Erythroblast (primary cell): ENCODE data around the gene NRP1.

Experiments used
- GATA1 ChIP-seq: IDR thresholded peaks from 2 replicates; pipeline ENCODE4 v1.6.1; 2011; ENCODE audit warnings: low read depth, mild to moderate bottlenecking, control low read depth, low read length, moderate library complexity
- POLR2A ChIP-seq: IDR thresholded peaks from 2 replicates; pipeline ENCODE4 v1.6.1; 2011; ENCODE audit warnings: mild to moderate bottlenecking, low read length

DNA sequence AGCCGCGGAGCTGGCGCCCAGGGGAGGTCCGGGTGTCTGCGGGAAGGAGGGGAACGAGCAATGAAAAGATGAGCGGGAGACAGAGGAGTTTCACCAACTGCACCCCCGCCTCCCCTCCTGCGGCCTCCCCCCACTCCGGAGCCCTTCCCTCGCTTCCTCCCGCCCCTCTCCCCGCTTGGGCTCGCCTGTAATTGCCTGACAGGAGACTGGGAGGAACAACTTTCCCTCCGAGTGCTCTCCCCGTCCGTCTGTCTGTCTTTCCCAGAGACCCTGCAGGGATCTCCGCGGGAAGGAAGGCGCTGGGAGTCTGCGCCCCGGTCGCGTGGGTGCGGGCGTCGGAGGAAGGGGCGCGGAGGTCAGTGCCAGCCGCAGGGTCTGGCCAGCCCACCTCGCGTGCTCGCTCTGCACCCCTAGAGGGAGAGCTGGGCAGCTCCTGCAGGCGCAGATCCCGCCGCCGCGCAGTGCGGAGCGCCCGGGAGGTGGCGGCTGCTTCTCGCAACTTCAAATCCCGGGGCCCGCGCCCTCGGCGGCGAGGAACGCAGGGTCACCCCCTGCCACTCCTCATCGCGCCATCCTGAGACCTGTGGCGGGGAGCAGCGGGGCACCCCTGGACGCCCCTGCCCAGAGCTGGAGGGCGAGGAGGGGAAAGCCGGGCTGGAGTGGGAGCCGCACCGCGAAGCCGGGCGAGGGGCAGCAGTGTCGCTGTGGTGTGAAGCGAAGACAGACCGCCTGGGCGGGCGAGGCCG, 511 bp upstream of the NRP1 start:
- TF ChIP-seq POLR2A, result no peak
- TF ChIP-seq GATA1, result no peak
